OCI-LY1 (cell line): ENCODE measurements around the gene TMEM131.

ENCODE experiments used
- CTCF ChIP-seq: fragments of 200-600 bp; sonication (generic), shearing (Covaris generic); IDR thresholded peaks from 2 replicates; pipeline ENCODE4 v1.5.1; 2017; ENCODE audit warnings: mild to moderate bottlenecking, antibody characterized with exemption, low read length, moderate library complexity, mixed read lengths
- EZH2 ChIP-seq: fragments of 200-600 bp; sonication (generic), shearing (Covaris generic); IDR thresholded peaks from 2 replicates; pipeline ENCODE4 v1.8.0; 2017; ENCODE audit warnings: borderline replicate concordance, mixed run types, mild to moderate bottlenecking, antibody characterized with exemption, low read length, moderate library complexity, mixed read lengths

GRCh38 chr2:97970293-97971060, 25.3 kb downstream of the TMEM131 start:
- TF ChIP-seq CTCF = no peak
- no peak for TF ChIP-seq EZH2
